A673 (cell line): ENCODE data around the gene PRKG1. TPM values are rescaled to one million over a fixed set of nuclear protein-coding genes. Genes with fewer than 3 reads are reported as not detected.

ENCODE experiments used
- BruUV-seq: library from RNA; stranded (reverse); fragments of 400-500 nt; replicated peaks from 2 replicates; lab custom pipeline; 2021; lab: Mats Ljungman, UMichigan
- CTCF ChIA-PET: fragments of 300-600 bp; sonication (Branson Sonifier 250); formaldehyde crosslinking; loops from one replicate; lab custom pipeline; 2022; ENCODE audit warnings: antibody characterized with exemption; lab: Charles Lee
- POLR2A ChIA-PET: fragments of 300-600 bp; sonication (Branson Sonifier 250); formaldehyde crosslinking; loops from one replicate; lab custom pipeline; 2022; ENCODE audit warnings: antibody characterized with exemption; ENCODE audit not compliant: low non-redundant PET; lab: Charles Lee
- DNase-seq: peaks from one replicate; pipeline ENCODE4 v3.0.0-alpha.2; 2015; ENCODE audit warnings: low spot score
- H3K27ac ChIP-seq: fragments of 200-600 bp; sonication (generic); 2 replicates; pipeline ENCODE4 v1.5.1; 2016; ENCODE audit warnings: mixed run types, low read depth, mild to moderate bottlenecking, mixed read lengths, antibody characterized with exemption, low read length; ENCODE audit not compliant: poor library complexity, severe bottlenecking
- H3K27me3 ChIP-seq: fragments of 200-600 bp; sonication (generic); replicated peaks from 2 replicates; pipeline ENCODE4 v1.6.1; 2017; ENCODE audit warnings: mixed run types, low read depth, mild to moderate bottlenecking, mixed read lengths, antibody characterized with exemption, low read length; ENCODE audit not compliant: insufficient read depth, poor library complexity
- H3K36me3 ChIP-seq: fragments of 200-600 bp; sonication (generic); 2 replicates; pipeline ENCODE4 v1.6.1; 2016; ENCODE audit warnings: mixed run types, mild to moderate bottlenecking, mixed read lengths, antibody characterized with exemption, low read length; ENCODE audit not compliant: insufficient read depth, poor library complexity, severe bottlenecking
- H3K4me1 ChIP-seq: fragments of 200-600 bp; sonication (generic); 2 replicates; pipeline ENCODE4 v1.6.1; 2017; ENCODE audit warnings: mixed run types, mild to moderate bottlenecking, mixed read lengths, antibody characterized with exemption, low read length; ENCODE audit not compliant: insufficient read depth, poor library complexity, severe bottlenecking
- H3K4me3 ChIP-seq: fragments of 200-600 bp; sonication (generic); 2 replicates; pipeline ENCODE4 v1.5.1; 2016; ENCODE audit warnings: low read depth, mixed run types, mild to moderate bottlenecking, mixed read lengths, low read length; ENCODE audit not compliant: poor library complexity, severe bottlenecking
- H3K9me3 ChIP-seq: fragments of 200-600 bp; sonication (generic); 2 replicates; pipeline ENCODE4 v1.6.1; 2016; ENCODE audit warnings: mixed run types, low read depth, mild to moderate bottlenecking, mixed read lengths, antibody characterized with exemption, low read length; ENCODE audit not compliant: poor library complexity, severe bottlenecking
- CTCF ChIP-seq: fragments of 300-800, 200-600 bp; sonication (generic); conservative IDR thresholded peaks from 2 replicates; pipeline ENCODE4 v1.5.1; 2017; ENCODE audit warnings: low read depth, mild to moderate bottlenecking, antibody characterized with exemption, low read length, moderate library complexity, mixed read lengths
- EZH2 ChIP-seq: fragments of 200-600 bp; sonication (generic); IDR thresholded peaks from 2 replicates; pipeline ENCODE4 v1.6.1; 2017; ENCODE audit warnings: borderline replicate concordance, low read depth, mild to moderate bottlenecking, mixed read lengths, antibody characterized with exemption, low read length; ENCODE audit not compliant: poor library complexity, severe bottlenecking
- intact Hi-C: fragments of 100-400 bp; cut with micrococcal nuclease; formaldehyde crosslinking; loops from one replicate; pipeline ENCODE4 v1.10.0; 2022; ENCODE audit not compliant: unreplicated experiment
- total RNA-seq: library from RNA; stranded (reverse); gene quantifications from 2 replicates; pipeline ENCODE4 v1.2.3, GENCODE V29; 2021

PRKG1 gene
- total RNA-seq, 1 experiment from 2014 or later, result 0.58 TPM

DNA sequence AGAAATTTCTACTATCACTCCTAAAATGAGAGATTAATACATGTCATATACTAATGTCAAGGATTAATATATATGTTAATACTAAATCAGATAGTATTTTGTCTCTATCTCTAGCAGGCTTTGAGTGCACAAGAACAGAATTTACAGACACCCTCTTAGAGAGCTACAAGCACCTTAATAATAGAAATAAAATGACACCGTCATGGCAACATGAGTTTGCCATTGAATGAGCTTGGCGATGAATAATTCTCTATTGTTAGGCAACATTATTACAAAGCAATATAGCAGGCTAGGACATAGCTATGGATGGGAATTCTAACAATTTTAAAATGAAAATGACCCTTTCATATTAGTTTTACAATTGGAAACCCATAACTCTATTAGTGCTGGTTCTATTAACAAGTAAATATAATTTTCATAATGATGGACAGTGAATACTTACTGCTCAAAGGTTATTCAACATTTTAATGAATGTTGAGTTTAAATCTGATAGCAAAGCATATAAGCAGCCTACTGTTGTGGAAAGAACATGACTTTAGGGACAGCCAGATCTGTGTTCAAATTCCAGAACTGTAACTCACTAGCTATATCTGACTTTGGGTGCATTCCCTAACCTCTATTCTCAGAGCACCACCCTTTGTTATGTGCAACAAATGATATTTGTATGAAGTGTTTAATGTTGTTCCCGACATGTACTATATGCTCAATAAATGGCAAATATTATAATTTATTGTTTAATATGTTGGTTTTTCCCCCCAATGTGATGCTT, 1055.3 kb downstream of the PRKG1 start:
- Histone ChIP-seq H3K36me3 (no peaks in the 10 kb centered on the region), H3K27me3 (peaks cover 1% of the 10 kb centered on the region), H3K9me3 (no peaks in the 10 kb centered on the region), H3K27ac (no peak overlapping the region), H3K4me3 (no peak overlapping the region), H3K4me1 (no peaks in the 10 kb centered on the region)
- intact Hi-C loops, result no loop called here
- no peak for DNase-seq
- TF ChIP-seq CTCF (no peak), EZH2 (no peak)
- ChIA-PET POLR2A (no interaction called here), CTCF (no interaction called here)
- BruUV-seq, result no TSS peak

DNA sequence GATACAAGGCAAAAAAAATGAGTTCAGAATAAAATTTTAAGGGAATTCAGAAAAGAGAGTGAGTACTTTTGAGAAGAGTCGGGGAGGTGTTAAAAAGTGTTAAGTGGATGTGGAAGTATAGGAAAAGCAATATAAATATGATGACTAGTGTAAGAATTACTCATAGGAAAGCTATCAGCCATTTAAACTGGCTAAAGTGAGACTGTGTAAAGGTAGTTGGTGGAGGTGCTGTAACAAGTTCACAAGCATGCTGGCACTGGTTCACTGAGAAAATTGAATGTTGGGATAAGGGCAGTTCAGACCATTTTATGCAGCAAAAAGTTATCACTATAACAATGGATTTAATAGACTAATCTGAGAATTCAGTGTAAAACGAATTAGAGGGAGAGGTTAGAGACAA, 1060.8 kb downstream of the PRKG1 start:
- no peaks in the 10 kb centered on the region for H3K36me3 ChIP-seq
- no peak for TF ChIP-seq EZH2
- no peak for TF ChIP-seq CTCF
- ChIA-PET POLR2A (no interaction called here), CTCF (no interaction called here)
- no peak overlapping the region for H3K27ac ChIP-seq
- BruUV-seq, result no TSS peak
- H3K9me3 ChIP-seq, result no peaks in the 10 kb centered on the region
- DNase-seq, result no peak
- H3K4me3 ChIP-seq, result no peak overlapping the region
- no peaks in the 10 kb centered on the region for H3K4me1 ChIP-seq
- H3K27me3 ChIP-seq, result peaks cover 10% of the 10 kb centered on the region
- intact Hi-C loops, result no loop called here

DNA sequence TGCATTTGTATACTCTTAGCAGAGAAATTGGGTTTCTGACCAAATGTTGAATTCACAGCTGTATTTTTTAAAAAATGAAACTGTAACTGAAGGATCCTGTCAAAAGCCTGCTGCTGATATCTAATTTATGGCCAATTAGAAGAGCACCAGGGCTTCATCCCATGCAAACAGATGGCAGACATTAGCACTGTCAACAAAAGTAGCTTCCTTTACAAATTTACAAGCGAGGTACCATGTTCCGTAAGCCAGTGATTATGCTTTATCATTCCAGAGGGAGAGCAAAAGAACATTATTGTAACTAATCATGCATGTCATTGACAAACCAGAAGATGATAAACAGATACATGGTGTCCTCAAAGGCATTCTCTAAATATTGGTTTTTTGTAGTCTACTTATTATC, 1062.6 kb downstream of the PRKG1 start:
- Histone ChIP-seq H3K27me3 (peaks cover 10% of the 10 kb centered on the region), H3K4me1 (no peaks in the 10 kb centered on the region), H3K27ac (no peak overlapping the region), H3K4me3 (no peak overlapping the region), H3K36me3 (no peaks in the 10 kb centered on the region), H3K9me3 (no peaks in the 10 kb centered on the region)
- BruUV-seq, result no TSS peak
- ChIA-PET CTCF (no interaction called here), POLR2A (interaction anchor here (0.5 kb wide), 1 partner anchor 1084 kb away, joined by 3 read pairs; no protein-coding TSS in a partner anchor)
- no peak for TF ChIP-seq EZH2
- no peak for TF ChIP-seq CTCF
- DNase-seq, result no peak
- intact Hi-C loops, result no loop called here
